HG03280 (cell line): ENCODE results near the gene UBE2I.
"Not testable (repeated sequence)": the region's sequence is repeated elsewhere in the genome, so short reads cannot be mapped to it uniquely, and the experiment has no call there.

Experiments
- ATAC-seq: cut with Tn5 transposase; IDR thresholded peaks from one replicate; pipeline ENCODE4 v1.9.1; 2021; ENCODE audit warnings: mild to moderate bottlenecking, moderate library complexity; ENCODE audit not compliant: unreplicated experiment

Gene UBE2I

DNA sequence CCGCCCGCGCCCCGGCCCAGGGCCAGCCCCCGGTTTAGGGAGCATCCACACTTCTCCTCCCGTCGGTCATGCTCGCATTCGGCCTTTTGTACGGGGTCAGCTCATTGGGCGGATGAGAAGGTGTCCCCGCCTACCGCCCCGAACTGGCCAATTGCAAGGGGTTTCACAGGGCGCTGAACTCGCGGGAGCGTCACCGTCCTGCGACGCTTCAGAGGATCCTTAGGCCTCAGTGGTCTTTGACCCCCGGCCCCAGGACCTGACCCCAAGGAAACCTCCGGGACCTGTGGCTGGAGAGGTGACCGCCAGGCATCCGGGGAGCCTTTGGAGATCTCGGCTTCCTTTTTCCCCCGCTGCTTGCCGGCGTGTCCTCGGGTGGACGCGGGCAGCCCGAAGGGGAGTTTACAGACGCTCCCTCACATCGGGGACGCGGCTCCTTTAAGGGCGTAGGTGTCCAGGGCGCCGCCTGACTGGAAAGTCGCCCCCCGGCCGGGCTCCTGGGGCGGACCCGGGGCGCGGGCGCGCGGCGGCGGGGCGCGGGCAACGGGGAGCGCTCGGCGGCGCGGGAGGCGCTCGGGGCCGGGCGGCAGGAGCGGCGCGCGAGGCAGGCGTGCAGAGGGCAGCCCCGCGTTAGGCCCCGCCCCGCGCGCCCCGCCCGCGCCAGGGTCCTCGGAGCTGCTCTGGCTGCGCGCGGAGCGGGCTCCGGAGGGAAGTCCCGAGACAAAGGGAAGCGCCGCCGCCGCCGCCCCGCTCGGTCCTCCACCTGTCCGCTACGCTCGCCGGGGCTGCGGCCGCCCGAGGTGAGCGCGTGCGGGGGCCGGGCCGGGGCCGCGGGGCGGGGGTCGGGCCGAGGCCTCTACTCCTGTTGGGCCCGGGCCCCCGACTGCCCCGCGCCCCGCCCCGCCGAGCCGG is at the start of gene UBE2I:
UBE2I (plus strand) TSS at position 660 of the 909 bp plus-strand sequence. CDS start 4,395 bp downstream, outside the sequence.
- peak; percentile 69 for ATAC-seq

DNA sequence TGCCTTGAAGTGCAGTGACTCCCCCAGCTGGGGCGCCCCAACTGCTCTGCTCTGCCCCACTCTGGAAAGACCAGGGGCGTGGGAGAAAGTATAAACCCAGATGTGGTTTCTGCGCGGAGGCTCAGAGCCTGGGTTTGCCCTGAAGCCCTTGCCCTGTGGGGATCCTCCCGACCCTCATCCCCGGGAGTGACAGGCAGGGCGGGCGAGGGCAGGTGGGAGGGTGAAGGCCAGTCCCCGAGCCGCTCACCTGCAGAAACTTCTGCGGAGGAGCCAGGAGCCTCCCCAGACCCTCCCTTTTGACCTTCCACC is 49.7 kb upstream of the UBE2I start:
- ATAC-seq = no peak

DNA sequence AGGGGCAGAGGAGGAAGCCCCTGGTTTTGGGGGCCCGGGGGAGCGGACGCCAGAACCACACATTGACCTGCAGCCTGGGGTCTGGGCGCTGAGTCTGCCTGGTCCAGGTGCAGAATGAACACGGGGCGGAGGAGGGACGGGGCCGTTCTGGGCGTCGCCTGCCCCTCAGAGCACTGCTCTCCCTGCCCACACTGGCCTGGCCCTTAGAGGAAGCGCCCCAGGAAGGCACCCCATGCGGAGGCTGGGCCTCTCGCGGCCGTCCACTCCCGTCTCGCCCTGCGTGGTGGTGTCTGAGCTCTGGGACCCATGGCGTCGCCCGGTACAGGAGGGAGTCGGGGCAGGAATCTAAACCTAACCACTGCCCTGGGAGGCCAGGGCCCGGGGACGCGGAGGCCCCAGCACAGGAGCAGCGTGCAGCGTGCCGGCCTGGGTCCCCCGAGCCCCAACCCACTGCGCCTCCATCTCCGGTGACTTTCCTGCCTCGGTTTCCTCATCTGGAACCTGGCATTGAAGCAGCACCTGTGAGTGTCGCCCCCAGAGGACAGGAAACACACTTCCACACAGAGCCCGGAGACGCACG is 49.2 kb upstream of the UBE2I start:
- no peak for ATAC-seq

DNA sequence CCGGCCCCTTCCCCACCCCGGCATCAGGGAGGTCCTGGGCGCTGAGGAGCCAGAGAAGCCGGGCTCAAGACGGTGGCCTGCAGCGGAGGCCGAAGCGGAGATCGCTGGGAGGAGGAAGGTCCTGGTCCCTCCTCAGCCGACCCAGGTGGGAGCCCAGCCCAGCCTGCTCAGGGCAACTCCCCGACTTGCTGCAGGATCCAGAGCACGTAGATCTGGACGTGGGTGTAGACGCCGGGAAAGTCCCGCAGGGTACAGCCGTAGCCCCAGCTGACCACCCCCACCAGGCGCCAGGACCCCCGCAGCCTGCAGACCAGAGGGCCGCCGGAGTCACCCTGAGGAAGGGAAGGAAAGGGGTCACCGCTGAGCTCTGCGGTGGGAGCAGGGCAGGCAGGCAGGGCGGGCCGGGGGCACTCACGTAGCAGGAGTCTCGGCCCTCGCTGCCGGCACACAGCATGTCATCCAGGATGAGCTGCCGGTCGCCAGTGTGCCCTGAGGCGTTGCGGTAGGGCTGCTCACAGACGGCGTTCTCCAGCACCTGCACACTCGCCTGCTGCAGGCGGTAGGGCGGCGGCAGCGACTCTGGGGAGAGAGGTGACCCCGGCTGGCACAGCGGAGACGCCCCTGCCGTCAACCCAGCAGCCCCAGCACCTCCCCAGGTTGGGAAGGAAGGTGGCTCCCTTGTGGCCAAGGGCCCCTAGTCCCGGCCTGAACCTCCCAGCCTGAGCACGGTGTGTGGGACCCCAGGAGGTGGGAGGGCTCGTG is 48.1 kb upstream of the UBE2I start:
- ATAC-seq = no peak

DNA sequence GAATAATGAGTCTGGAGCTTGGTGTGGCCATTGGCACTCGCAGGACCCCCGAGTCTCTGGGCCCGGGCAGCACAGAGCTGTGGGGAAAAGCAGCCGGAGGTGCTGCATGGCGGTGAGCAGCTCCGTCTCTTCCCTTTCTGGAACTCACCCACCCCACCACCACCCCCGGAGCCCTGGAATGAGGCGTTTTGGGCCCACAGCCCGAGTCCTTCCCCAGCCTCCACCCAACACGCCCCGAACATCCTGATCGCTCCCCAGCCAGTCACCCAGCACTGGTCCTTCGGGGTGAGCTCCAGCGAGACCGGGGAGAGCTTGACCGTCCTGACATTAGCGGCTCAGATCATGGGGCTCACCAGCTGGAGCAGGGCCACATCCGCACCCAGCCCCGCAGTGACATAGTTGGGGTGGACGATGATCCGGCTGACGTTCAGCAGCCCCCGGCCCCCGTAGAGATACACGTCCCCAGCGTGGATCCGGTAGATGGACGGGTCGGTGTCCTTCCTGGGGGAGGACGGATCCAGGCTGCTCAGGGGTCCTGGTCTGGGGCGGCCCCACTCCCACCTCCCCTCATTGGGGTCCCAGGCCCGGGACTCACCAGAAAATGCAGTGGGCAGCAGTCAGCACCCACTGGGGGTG is 47.1 kb upstream of the UBE2I start:
- no peak for ATAC-seq

DNA sequence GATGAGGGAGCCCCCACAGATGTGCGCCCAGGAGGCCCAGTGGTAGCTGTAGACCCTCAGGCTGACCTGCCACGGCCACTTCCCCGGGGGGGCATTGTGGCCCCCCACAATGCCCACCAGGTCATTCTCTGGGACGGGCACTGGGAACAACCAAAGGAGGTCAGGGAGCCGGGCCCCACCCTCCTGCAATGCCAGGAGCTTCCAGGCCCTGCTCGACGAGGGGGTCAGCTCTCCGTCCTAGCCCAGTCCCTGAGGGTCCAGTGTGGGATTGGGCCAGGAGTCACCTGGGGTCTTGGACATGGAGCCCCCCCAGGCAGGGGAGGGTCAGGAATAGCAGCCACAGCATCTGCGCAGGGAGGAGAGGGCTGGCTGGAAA is 46.6 kb upstream of the UBE2I start:
- no peak for ATAC-seq

DNA sequence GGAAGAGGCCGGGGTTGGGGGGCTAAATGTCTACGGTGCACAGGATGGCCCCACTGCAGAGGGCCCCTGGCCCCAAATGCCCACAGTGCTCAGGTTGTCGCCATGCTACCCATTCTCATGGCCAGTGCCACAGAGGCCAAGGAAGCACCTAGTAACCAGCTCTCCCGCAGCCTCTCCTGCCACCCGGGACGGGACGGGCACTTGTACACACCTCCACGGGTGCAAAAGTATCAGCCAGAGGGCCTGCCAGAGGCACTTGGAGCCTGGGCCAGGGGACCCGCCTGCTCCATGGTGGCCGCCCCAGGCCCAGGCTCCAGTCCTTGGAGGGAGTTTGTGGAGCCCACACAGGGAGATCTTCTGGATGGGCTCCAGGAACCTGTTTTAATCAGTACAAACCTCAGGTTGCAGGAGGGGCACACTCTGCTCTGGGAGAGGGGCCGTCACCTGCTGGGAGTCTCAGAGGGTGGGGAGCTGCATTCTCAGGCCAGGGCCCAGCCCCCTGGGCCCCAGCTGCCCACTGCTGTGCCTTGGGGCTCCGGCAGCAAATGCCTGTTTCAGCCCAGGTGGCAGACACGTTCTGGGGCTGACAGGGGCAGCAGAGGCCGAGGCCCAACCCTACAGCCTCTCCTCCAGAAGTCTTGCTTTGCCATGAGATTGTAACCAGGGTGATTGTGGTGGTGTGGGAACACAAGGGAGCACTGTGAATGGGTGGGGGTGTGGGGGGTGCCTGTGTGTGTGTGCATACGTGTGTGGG is 45.7 kb upstream of the UBE2I start:
- no peak for ATAC-seq

DNA sequence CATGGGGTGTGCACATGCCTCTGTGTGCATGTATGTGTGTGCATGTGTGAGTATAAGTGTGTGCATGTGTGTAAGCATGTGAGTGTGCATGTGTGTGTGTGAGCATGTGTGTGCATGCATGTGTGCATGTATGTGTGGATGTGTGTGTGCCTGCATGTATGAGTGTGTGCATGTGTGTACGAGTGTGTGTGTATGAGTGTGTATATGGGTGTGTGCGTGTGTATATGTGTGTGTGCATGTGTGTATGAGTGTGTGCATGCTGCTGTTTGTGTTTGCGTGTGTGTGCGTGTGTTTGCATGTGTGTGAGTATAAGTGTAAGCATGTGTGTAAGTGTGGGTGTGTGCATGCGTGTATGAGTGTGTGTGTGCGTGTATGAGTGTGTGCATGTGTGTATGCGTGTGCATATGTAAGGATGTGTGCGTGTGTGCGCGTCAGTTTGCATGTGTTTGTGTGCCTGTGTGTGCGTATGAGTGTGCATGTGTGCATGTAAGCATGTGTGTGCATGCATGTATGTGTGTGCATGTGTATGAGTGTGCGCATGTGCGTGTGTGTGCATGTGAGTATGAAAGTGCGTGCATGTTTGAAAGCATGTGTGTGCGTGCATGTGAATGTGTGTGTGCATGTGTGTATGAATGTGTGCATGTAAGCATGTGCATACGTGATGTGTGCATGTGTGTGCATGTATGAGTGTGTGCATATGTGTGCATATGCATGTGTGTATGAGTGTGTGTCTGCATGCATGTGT is 44.9 kb upstream of the UBE2I start:
- no peak for ATAC-seq

DNA sequence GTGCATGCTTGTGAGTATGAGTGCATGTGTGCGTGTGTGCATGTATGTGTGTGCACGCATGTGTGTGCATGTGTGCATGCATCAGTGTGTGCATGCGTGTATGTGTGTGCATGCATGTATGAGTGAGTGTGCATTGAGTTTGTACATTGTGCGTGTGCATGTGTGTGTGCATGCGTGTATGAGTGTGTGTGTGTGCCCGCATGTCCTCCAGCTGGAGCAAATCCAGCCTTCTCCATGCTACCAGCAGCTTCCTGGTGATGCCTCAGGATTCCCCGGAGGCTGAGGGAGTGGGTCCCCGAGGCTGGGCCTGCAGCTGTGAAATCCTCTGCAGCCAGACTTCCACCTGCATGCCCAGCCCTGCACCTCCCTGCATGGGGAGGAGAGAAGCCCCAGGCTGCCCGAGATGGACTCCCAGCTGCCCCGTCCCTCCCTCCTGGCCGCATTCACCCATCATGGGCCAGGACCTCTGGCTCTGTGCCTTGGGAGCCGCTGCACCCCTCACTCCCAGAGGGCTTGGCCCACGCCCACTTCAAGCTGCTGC is 44.3 kb upstream of the UBE2I start:
- no peak for ATAC-seq

DNA sequence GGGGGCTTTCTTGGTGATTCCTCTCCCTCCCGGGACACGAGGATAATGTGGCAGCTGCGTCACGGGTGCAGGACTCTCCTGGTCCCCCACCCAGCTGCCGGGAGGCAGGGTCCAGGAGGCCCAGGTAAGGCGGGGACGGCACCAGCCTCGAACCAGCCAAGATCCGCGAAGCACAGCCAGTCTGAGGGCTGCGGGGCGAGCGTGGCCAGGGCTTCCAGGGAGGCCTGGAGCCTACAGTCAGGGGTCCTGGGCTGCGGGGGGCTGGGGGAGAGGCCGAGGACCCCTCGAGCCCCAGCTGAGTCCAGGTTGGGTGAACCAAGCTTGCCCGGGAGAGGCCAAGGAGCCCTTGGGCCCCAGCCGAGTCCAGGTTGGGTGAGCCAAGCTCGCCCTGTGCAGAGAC is 43.6 kb upstream of the UBE2I start:
- no peak for ATAC-seq

DNA sequence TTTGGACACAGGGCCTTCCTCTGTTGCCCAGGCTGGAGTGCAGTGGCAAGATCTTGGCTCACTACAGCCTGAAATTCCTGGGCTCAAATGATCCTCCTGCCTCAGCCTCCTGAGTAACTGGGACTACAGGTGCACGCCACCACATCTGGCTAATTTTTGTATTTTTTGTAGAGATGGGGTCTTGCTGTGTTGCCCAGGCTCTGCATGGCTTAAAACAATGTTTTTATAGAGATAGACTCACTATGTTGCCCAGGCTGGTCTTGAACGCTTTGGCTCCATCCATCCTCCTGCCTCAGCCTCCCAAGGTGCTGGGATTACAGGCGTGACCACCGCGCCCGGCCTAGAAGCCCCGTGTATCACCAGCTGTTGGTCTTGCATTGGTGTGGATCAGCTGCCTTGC is 40.0 kb upstream of the UBE2I start:
- ATAC-seq = not testable (repeated sequence)

DNA sequence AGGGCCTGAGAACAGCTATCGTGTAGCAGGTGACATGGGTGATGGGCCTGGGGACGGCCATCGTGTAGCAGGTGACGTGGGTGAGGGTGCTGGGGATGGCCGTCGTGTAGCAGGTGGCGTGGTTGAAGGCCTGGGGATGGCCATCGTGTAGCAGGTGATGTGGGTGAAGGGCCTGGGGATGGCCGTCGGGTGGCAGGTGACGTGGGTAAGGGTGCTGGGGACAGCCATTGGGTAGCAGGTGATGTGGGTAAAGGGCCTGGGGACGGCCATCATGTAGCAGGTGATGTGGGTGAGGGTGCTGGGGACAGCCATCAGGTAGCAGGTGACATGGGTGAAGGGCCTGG is 38.1 kb upstream of the UBE2I start:
- no peak for ATAC-seq

DNA sequence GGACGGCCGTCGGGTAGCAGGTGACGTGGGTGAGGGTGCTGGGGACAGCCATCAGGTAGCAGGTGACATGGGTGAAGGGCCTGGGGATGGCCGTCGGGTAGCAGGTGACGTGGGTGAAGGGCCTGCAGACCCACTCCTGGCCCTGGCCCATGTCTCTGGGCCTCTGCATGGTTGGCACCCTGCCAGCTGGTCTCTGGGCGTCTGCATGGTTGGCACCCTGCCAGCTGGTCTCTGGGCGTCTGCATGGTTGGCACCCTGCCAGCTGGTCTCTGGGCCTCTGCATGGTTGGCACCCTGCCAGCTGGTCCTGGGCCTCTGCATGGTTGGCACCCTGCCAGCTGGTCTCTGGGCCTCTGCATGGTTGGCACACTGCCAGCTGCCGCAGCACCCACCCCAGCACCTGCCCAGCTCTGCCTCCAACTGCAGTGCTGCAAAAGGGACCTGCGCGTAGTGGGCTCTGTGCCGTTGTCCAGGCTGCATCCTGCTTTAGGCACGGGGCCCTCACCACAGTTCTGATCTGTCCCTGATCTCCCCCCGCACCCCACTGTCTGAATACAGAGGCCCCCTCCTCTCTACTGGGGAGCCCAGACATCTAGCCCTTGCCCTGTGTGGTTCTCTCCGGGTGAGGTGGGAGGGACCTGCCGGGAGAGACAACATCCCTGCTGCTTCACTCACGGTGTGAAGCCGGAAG is 37.6 kb upstream of the UBE2I start:
- ATAC-seq = not testable (repeated sequence)

DNA sequence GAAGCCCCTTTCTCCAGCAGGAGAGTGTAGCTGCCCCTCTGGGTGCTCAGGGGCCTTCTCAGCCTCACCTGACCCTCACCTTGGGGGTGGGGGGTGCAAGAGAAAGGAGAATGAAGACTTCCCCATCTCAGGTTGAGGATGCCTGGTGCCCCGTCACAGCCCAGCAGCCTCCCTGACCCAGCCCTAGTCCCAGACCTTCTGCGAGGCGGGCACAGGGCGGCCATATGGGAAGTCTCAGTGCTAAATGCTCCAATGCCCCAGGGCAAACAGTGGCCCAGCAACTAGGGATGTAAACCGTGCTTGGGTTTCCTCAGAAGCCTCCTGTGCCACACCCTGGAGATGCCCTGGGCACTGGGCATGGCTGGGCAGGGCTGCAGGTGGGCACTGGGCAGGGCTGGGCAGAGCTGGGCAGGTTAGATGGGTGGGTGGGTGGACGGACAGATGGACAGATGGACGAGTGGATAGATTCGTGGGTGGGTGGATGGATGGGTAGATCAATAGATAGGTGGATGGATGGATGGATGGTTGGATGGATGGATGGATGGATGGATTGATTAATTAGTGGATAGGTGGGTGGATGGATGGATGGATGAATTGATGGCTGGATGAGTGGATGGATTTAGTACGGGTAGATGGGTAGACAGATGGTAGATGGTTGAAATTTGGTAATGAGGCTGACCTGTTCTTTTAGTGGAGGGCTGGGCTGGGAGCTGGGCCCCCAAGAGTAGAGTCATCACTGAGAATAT is 36.8 kb upstream of the UBE2I start:
- ATAC-seq = no peak

DNA sequence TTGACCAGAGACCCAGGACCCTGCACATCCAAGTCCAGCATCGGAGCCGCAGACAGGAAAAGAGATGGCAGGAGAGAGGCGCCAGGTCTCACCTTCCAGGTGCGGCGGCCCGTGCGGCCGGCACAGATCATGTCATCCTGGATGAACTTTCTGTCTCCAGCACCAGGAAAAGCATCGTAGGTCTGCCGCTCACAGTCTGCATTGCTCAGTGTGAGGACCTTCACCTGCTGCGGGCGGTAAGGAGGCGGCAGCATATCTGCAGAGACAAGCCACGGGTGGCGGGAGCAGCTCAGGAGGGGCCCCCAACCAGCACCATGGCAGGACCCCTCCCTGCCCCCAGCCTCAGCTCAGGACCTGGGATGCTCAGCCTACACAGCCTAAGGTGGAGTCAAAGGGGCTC is 35.6 kb upstream of the UBE2I start:
- ATAC-seq = no peak

DNA sequence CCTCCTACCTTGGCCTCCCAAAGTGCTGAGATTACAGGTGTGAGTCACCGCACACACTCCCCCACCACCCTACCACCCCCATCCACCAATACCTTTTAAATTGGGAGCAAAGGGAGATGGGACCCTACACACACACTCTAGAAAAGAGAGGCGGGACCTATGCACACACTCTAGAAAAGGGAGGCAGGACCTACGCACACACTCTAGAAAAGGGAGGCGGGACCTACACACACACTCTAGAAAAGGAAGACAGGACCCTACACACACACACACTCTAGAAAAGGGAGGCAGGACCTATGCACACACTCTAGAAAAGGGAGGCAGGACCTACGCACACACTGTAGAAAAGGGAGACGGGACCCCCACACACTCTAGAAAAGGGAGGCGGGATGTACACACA is 34.7 kb upstream of the UBE2I start:
- ATAC-seq = no peak

DNA sequence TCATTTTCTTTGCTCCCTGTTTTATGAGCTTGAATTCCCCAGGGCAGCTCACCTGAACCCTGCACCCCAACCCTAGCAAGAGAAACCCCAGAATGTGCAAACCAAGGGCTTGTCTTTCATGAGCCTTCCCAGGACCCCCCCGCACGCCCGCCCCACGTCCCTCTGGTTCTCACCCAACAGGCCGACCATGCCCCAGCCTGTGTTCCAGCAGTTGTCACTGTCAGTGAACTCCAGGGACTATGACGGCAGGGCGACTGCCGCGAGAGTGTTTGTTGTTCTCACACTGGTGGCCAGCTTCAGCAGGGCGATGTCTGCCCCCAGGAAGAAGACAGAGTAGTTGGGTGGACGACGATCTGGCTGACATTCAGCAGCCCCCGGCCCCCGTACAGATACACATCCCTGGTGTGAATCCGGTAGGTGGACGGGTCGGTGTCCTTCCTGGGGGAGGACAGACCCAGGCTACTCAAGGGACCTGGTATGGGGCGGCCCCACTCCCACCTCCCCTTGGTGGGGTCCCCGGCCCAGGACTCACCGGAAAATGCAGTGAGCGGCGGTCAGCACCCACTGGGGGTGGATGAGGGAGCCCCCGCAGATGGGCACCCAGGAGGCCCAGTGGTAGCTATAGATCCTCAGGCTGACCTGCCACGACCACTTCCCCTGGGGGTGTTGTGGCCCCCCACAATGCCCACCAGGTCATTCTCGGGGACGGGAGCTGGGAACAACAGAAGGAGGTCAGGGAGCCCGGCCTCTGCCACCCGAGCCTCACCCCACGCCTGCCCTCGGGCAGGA is 33.5 kb upstream of the UBE2I start:
- no peak for ATAC-seq

DNA sequence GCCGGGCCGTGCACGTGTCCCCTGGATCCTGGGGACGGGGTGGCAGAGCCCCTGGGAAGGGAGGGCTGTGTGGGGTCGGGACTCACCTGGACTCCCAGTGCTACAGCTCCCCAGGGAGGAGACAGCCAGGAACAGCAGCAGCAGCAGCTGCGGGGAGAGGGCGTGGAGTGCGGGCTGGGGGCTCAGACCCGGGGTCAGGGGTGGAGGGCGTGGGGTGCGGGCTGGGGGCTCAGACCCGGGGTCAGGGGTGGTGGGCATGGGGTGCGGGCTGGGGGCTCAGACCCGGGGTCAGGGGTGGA is 32.9 kb upstream of the UBE2I start:
- ATAC-seq = no peak
